ENCODE measurements around the gene CLEC16A. TPM values are rescaled to one million over a fixed set of nuclear protein-coding genes. Genes with fewer than 3 reads are reported as not detected.

The CLEC16A gene
- polyA plus RNA-seq, 3 donors, result 3.4 to 12.0 (median 5.8) TPM

DNA sequence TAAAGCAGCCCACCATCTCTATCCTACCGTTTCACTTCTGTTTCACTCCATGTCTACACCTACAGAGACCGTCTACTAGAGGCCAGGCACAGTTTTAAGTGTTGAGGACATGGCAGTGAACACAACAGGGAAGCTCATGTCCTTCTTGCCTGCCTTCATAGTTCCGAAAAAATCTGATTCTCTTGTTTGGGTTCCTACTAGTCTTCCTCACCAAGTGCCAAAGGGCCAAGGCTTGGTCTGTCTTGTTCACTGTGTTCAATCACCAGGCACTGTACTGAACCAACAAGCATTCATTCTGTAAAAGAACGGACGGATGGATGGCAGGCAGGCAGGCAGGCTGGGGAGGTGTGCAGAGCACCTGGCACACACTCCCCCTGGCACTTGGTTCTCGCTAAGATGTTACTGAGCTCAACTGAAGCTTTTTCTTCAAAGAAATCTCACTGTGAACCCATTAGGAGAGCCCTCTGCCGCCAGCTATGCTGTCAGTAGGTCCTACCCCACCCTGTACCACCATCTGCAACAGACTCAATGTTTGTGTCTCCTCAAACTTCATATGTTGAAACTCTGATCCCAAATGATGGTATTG lies 4.6 kb upstream of the CLEC16A start:
- no peak overlapping the region for H3K4me2 ChIP-seq (replicated peaks; ENCODE audit: extremely low read depth, low read length, poor library complexity, severe bottlenecking)
- DNase-seq, result no peak
- no peaks in the 10 kb centered on the region for H3K27me3 ChIP-seq (ENCODE audit: control insufficient read depth in 2 of 2, insufficient read depth in 2 of 2, low read length in 2 of 2)
- Mint-ChIP-seq H3K36me3 (peaks cover 8 to 17% of the 10 kb centered on the region in 2 donors), H3K27ac (peak overlapping the region in 1 of 7 donors; percentile 18), H3K27me3 (ENCODE audit: low read depth in 3 of 3) (peaks cover 2 to 7% (median 4%) of the 10 kb centered on the region in 3 donors), H3K4me3 (no peak overlapping the region), H3K9me3 (peaks cover 0 to 2% (median 0%) of the 10 kb centered on the region in 7 donors), H3K4me1 (peaks cover 73% of the 10 kb centered on the region)
- H4K20me1 ChIP-seq (ENCODE audit: insufficient read depth, low read length), result peaks cover 79% of the 10 kb centered on the region
- peaks cover 66 to 84% of the 10 kb centered on the region in 2 donors for H3K4me1 ChIP-seq (ENCODE audit: control insufficient read depth in 1 of 2, insufficient read depth in 2 of 2, low read length in 2 of 2)
- H3K79me2 ChIP-seq (ENCODE audit: insufficient read depth, low read length), result peaks cover 34% of the 10 kb centered on the region
- no peak overlapping the region for H3K27ac ChIP-seq (ENCODE audit: low read depth in 1 of 2, low read length in 2 of 2)
- no peak overlapping the region for H3K9ac ChIP-seq (ENCODE audit: insufficient read depth, low read length, poor library complexity, severe bottlenecking)
- H3K4me3 ChIP-seq (replicated peaks in 1 of 3; ENCODE audit: low read depth in 2 of 3, low read length in 3 of 3), result peak overlapping the region in 1 of 3 experiments; percentile 27
- 96% methylated on average over 4 of the region's 7 CpGs for WGBS (ENCODE audit: insufficient coverage)
- no peak overlapping the region for H2AFZ ChIP-seq (ENCODE audit: insufficient read depth, low read depth, low read length, poor library complexity, severe bottlenecking)
- peaks cover 0 to 10% of the 10 kb centered on the region in 2 donors for H3K36me3 ChIP-seq (replicated peaks in 1 of 2; ENCODE audit: control insufficient read depth in 1 of 2, insufficient read depth in 2 of 2, low read length in 2 of 2)
- intact Hi-C loops (cut with micrococcal nuclease), result loop anchor here (5.0 to 10.0 kb wide), 3 partner anchors 195 to 975 kb away; partner anchors contain the start of genes NUBP1 (in 2 of the 2) and GSPT1 (in 1 of the 2)
- H3K9me3 ChIP-seq (replicated peaks in 1 of 2; ENCODE audit: control insufficient read depth in 1 of 2, insufficient read depth in 1 of 2, low read length in 2 of 2), result no peaks in the 10 kb centered on the region
- TF ChIP-seq, protein P1, sequence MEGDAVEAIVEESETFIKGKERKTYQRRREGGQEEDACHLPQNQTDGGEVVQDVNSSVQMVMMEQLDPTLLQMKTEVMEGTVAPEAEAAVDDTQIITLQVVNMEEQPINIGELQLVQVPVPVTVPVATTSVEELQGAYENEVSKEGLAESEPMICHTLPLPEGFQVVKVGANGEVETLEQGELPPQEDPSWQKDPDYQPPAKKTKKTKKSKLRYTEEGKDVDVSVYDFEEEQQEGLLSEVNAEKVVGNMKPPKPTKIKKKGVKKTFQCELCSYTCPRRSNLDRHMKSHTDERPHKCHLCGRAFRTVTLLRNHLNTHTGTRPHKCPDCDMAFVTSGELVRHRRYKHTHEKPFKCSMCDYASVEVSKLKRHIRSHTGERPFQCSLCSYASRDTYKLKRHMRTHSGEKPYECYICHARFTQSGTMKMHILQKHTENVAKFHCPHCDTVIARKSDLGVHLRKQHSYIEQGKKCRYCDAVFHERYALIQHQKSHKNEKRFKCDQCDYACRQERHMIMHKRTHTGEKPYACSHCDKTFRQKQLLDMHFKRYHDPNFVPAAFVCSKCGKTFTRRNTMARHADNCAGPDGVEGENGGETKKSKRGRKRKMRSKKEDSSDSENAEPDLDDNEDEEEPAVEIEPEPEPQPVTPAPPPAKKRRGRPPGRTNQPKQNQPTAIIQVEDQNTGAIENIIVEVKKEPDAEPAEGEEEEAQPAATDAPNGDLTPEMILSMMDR (IDR thresholded peaks at IDR 0.05), result no peak

DNA sequence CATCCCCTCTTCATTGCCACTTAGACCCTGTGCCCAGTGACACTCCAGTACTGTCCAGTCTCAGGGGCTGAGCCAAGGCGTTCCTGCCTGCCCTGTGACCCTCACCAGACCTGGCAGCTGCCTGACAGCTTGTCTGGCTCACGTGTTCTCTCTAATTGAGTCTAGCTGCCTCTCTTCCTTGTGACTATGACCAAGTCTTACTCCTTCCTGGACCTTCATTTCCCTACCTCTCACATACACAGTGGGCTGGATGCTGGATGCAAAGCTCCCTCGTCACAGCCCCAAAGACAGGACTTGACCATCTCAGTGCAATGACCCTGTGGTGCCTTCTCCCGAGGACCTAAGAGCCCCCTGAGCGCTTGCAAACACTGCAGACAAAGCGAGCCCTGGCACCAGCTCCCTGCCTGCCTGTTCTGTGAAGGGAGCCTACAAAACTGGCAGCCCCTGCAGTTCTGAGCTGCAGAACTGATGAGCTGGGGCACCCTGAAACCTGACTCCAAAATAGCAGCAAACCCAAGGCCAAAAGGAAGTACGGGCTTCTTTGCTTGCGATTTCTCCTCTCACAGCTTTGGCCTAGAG lies 3.8 kb upstream of the CLEC16A start:
- Histone ChIP-seq H3K4me1 (ENCODE audit: control insufficient read depth in 1 of 2, insufficient read depth in 2 of 2, low read length in 2 of 2) (peaks cover 74 to 92% of the 10 kb centered on the region in 2 donors), H3K36me3 (replicated peaks in 1 of 2; ENCODE audit: control insufficient read depth in 1 of 2, insufficient read depth in 2 of 2, low read length in 2 of 2) (peaks cover 0 to 2% of the 10 kb centered on the region in 2 donors), H3K79me2 (ENCODE audit: insufficient read depth, low read length) (peaks cover 43% of the 10 kb centered on the region), H3K4me2 (replicated peaks; ENCODE audit: extremely low read depth, low read length, poor library complexity, severe bottlenecking) (peak overlapping the region; percentile 83), H3K27me3 (ENCODE audit: control insufficient read depth in 2 of 2, insufficient read depth in 2 of 2, low read length in 2 of 2) (no peaks in the 10 kb centered on the region), H3K9me3 (replicated peaks in 1 of 2; ENCODE audit: control insufficient read depth in 1 of 2, insufficient read depth in 1 of 2, low read length in 2 of 2) (no peaks in the 10 kb centered on the region), H3K9ac (ENCODE audit: insufficient read depth, low read length, poor library complexity, severe bottlenecking) (peak overlapping the region; percentile 54), H3K27ac (ENCODE audit: low read depth in 1 of 2, low read length in 2 of 2) (no peak overlapping the region), H2AFZ (ENCODE audit: insufficient read depth, low read depth, low read length, poor library complexity, severe bottlenecking) (no peak overlapping the region), H3K4me3 (replicated peaks in 1 of 3; ENCODE audit: low read depth in 2 of 3, low read length in 3 of 3) (peak overlapping the region in 2 of 3 experiments; percentile 33 to 83), H4K20me1 (ENCODE audit: insufficient read depth, low read length) (peaks cover 79% of the 10 kb centered on the region)
- H3K4me3 Mint-ChIP-seq, result peak overlapping the region; percentile 83 to 91
- TF ChIP-seq, protein P1 (IDR thresholded peaks at IDR 0.05), result no peak
- DNase-seq, result no peak
- H3K4me1 Mint-ChIP-seq, result peaks cover 80% of the 10 kb centered on the region
- peaks cover 0 to 2% (median 0%) of the 10 kb centered on the region in 7 donors for H3K9me3 Mint-ChIP-seq
- intact Hi-C loops (cut with micrococcal nuclease), result loop anchor here (10.0 kb wide), 2 partner anchors 196 to 974 kb away; partner anchors contain the start of genes GSPT1 (in 1 of the 2) and NUBP1 (in 1 of the 2)
- H3K27me3 Mint-ChIP-seq (ENCODE audit: low read depth in 3 of 3), result peaks cover 2 to 7% (median 4%) of the 10 kb centered on the region in 3 donors
- 46% methylated on average over 8 of the region's 8 CpGs for WGBS (ENCODE audit: insufficient coverage)
- H3K36me3 Mint-ChIP-seq, result peaks cover 6 to 11% of the 10 kb centered on the region in 2 donors
- peak overlapping the region in 3 of 7 donors; percentile 19 to 80 (median 46) for H3K27ac Mint-ChIP-seq

All from CD14-positive monocyte (primary cell).